Activated CD4-positive, alpha-beta T cell treated with anti-CD3 and anti-CD28 coated beads, Interleukin-2, amount 50 U/mL, for 1 hour (primary cell): ENCODE data around the gene ZNF582.
"Not testable (repeated sequence)": the region's sequence is repeated elsewhere in the genome, so short reads cannot be mapped to it uniquely, and the experiment has no call there.

ENCODE experiments used
- DNase-seq: peaks from one replicate; pipeline ENCODE4 v3.0.0-alpha.2; 2020

The ZNF582 gene

DNA sequence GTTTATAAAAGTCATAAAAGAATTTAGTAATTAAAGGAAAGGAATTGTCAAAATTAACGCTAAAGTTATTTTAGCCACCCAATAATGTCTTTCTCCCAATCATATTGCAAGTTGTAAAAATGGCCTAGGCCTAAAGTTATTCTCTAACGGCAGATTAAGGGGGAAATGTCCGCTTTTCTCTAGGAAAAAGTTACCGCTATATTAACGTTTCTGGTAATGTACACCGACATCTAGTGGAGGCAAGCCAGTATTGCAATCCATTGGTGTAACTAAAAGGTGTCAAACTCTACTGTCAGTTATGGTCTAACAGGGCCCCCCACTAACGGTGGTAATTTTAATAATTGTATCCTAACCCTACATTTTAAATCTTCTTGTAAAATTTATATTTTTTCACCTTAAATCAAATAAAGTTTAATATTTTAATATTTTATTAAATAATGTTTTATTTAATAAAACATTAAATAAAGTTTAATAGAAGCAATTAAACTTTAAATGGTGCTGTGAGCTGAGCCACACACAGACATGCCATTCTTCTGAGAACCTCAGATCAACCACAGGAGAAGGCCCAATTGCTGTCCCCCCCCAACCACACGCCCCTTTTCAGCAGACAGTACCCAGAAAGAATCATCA, 42.8 kb downstream of the ZNF582 start:
- peak; percentile 36 for DNase-seq

DNA sequence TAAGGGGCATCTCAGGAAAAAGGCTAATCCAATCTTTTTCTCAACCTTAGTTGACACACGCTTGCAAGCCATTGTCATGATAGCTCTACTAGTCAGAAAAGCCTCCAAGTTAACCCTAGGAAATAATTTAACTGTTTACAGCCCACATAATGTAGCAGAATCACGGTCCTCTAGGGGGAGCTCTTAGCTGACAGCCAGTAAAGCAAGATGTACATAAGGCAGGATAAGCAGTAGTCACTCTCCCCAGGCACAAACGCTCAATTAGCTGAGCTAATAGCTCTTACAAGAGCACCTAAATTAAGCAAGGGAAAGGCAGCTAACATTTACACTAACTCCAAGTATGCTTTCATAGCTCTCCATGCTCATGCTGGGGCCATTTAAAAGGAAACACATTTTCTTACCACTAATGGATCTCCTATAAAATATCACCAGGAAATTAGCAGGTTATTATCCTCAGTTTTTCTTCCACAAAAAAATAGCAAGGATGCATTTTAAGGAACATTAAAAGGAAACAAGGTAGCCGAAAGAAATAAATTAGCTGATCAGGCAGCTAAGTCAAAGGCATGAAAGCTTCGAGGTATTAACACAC, 45.0 kb downstream of the ZNF582 start:
- DNase-seq = no peak

DNA sequence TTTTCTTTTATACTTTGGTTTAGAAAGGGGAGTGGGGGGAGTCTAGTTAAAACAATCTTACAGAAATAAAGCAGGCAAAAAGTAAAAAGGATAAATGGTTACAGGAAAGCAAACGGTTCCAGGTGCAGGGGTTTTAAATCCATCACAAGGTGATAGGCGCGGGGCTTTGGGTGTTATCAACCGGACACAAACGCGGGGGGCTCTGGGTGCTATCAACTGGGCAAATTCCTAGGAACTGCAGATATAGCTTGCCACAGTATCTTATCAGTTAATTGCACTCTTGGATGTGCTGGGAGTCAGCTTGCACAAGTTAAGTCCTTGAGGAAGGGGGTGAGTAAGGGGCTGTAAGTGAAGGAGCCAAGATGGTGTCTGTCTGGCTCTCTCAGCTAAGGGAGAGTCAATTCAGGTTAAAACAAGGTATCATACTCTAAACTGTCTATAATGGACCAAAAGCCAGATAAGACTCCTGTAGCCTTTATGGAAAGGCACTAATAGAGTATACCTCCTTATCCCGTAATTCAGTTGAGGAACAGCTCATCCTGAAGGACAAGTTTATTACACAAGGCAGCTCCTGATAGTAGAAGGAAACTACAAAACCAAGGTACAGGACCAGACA, 46.1 kb downstream of the ZNF582 start:
- DNase-seq = no peak

- DNase-seq = no peak
Observed at GRCh38 chr19:56341948-56342347, 51.4 kb downstream of the ZNF582 start.

DNA sequence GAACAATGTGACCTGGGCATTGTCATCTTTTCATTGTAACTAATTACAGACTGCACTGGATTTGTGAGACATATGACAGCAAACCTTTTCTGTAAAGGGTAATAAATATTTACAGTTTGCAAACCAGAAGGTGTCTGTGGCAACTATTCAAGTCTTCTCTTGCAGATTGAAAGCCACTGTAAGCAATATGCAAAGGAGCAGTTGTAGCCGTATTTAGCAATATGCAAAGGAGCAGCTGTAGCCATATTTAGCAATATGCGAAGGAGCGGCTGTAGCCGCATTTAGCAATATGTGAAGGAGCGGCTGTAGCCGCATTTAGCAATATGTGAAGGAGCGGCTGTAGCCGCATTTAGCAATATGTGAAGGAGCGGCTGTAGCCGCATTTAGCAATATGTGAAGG, 54.3 kb downstream of the ZNF582 start:
- DNase-seq = not testable (repeated sequence)

GRCh38 chr19:56337077-56337476, 56.3 kb downstream of the ZNF582 start:
- not testable (repeated sequence) for DNase-seq

- not testable (repeated sequence) for DNase-seq
Observed at GRCh38 chr19:56335371-56335770, 58.0 kb downstream of the ZNF582 start.

DNA sequence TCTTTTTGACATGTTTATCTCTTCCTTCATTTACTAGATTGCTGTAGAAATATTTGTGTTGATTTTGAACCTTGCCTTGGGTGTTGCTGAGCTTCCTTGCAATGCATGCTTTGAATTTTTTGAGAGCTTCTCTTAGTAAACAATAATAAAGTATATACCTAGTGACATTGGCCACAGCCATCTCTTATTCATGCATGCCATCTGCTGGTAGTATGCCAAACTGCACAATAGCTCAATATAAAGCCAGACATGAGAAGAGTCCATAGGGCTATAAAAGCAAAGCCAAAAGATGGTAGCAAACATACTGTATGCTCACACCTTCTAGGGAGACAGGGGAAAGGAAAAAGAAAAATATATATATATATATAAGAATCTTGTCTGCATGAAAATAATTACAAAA, 59.8 kb downstream of the ZNF582 start:
- DNase-seq = peak; percentile 30
